Activated T-cell treated with anti-CD3 and anti-CD28 coated beads, Interleukin-2, amount 50 U/mL, for 72 hours (primary cell): ENCODE measurements around the gene ZNRF4. TPM values are rescaled to one million over a fixed set of nuclear protein-coding genes. Genes with fewer than 3 reads are reported as not detected.

ENCODE experiments used
- ATAC-seq, 2 donors: fragments of 150-1000 bp; cut with Tn5 transposase; replicated peaks in 1 of 2; 2 replicates each; pipeline ENCODE4 v1.10.0; 2021; ENCODE audit warnings: moderate library complexity in 2 of 2, mild to moderate bottlenecking in 1 of 2
- DNase-seq, 2 donors: peaks; one replicate each; pipeline ENCODE4 v3.0.0; 2021 to 2022; ENCODE audit warnings: mixed read lengths in 1 of 2
- H3K27ac Mint-ChIP-seq: one replicate; pipeline ENCODE4 v1.8.0; 2022; ENCODE audit warnings: mild to moderate bottlenecking, moderate library complexity, mixed read lengths
- H3K27me3 Mint-ChIP-seq: one replicate; pipeline ENCODE4 v1.8.0; 2022; ENCODE audit warnings: low read depth, mixed read lengths
- H3K36me3 Mint-ChIP-seq, 2 donors: one replicate each; pipeline ENCODE4 v1.8.0; 2022; ENCODE audit warnings: mixed read lengths in 2 of 2, mild to moderate bottlenecking in 1 of 2; ENCODE audit not compliant: insufficient read depth in 2 of 2
- H3K4me1 Mint-ChIP-seq: one replicate; pipeline ENCODE4 v1.8.0; 2022; ENCODE audit warnings: low read depth, mixed read lengths
- H3K4me3 Mint-ChIP-seq, 2 donors: one replicate each; pipeline ENCODE4 v1.8.0; 2022; ENCODE audit warnings: mild to moderate bottlenecking in 2 of 2, mixed read lengths in 2 of 2, moderate library complexity in 2 of 2
- H3K9me3 Mint-ChIP-seq, 2 donors: one replicate each; pipeline ENCODE4 v1.8.0; 2022; ENCODE audit warnings: mixed read lengths in 2 of 2
- total RNA-seq, 2 donors: library from RNA; stranded (reverse); gene quantifications; one replicate each; pipeline ENCODE4 v1.2.3, GENCODE V29; 2022

The ZNRF4 gene
- total RNA-seq, 2 donors from 2014 or later = not detected

DNA sequence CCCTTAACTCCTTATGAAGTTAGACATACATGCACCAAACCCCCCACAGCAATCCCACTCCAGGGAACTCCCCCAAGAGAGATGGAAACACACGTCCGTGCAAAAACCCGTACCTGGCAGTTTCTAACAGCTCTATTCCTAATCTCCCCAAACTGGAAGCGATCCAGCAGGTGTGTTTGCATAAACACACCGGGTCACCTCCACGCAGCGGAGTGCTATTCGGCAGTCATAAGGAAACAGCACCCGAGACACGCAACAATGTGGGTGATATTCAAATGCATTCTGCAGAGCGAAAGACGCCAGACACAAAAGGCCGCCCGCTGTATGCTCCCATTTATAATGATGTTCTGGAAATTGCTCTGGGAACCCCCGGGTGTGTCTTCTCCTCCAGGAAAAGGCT, 6.8 kb upstream of the ZNRF4 start:
- Mint-ChIP-seq H3K9me3 (no peaks in the 10 kb centered on the region), H3K27ac (no peak overlapping the region), H3K36me3 (no peaks in the 10 kb centered on the region), H3K27me3 (peaks cover 28% of the 10 kb centered on the region), H3K4me1 (no peaks in the 10 kb centered on the region), H3K4me3 (no peak overlapping the region)
- no peak for ATAC-seq
- no peak for DNase-seq

DNA sequence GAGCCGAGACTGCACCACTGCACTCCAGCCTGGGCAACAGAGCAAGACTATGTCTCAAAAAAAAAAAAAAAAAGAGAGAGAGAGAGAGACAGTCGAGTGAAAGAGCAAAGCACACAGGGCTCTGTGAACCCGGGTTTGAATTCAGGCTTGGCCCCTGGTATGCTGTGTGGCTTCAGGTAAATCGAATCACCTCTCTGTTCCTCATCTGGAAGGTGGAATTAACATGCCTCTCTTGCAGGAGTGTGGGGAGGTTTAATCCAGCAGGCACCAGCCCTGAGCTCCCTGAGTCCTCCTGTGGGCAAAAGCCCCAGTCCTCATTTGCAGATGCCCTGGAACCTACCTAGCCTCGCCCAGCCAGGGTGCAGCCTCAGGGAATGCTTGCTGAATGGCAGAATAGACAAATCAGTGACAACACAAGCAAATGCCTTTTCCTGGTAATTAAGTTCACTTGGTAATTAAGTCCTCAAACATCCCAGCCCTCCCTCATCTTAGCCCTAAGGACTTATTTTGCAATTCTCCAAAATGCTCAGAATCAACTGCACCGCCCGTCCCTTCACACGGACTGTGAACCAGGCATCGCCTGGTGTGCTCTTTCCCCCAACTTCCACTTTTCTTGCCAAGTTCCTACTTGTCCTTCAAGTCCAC, 4.6 kb upstream of the ZNRF4 start:
- H3K36me3 Mint-ChIP-seq = no peaks in the 10 kb centered on the region
- no peaks in the 10 kb centered on the region for H3K9me3 Mint-ChIP-seq
- no peaks in the 10 kb centered on the region for H3K4me1 Mint-ChIP-seq
- DNase-seq = no peak
- no peak for ATAC-seq
- H3K27ac Mint-ChIP-seq = no peak overlapping the region
- no peak overlapping the region for H3K4me3 Mint-ChIP-seq
- peaks cover 22% of the 10 kb centered on the region for H3K27me3 Mint-ChIP-seq

DNA sequence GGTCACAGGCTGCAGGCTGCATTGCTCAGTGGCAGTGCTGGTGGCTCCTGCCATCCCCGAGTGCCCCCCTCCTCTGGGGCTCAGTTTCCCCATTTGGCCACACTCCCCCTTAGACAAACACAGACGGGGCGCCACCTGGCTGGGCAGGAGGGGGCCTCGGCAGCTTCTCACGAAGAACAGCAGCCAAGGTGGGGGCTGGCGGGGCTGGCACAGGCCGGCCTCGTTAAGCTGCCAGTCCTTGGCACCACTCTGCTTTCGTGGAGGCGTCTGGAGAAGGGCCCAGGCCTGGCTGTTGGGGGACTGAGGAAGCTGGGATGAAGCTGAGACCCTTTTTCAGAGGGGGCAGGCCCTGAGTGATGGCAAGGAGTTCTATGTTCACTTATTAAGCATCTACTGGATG, 3.7 kb upstream of the ZNRF4 start:
- Mint-ChIP-seq H3K4me3 (no peak overlapping the region), H3K36me3 (no peaks in the 10 kb centered on the region), H3K27me3 (peaks cover 22% of the 10 kb centered on the region), H3K4me1 (no peaks in the 10 kb centered on the region), H3K9me3 (no peaks in the 10 kb centered on the region), H3K27ac (no peak overlapping the region)
- no peak for ATAC-seq
- DNase-seq = no peak

DNA sequence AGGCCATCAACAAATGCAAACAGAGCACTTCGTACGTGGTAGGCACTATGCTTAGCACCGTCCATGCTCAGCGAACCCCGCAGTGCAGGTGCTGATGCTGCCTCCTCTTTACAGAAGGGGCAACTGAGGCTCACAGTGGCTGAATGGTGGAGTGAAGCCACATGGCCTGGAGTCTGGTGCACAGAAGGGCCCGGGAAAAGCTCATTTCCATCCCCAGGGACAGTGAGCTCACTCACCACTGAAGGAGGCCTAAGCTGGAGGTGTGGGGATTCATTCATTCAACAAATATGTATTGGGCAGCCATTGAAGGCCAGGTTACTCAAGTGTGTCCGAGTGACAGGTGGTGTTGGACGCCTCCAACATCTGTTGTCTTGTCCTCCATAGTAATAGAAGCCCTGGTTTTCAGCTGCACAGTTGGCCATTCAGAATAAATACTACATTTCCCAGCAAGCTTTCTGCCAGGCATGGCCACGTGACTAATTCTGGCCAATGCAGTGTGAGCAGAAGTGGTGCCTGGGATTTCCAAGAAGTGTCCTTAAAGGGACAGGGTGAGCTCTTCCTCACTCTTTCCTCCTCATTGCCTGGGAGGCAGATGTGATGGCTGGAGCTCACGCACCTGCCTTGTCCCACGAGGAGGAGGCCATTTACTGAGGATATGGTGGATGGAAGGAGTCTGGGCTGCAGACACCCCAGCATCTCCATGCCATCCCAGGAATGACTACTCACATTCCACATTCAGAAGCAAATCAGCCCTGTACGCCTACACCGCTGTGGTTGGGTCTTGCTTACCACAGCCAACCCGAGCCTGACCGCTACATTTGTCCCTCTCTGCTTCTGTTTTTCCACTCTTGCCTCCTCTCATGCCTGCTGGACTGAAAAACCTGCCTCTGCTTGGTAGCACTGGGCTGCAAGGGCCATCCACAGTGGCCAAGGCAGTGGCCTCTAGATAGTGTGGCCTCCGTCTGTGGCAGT, 2.3 kb upstream of the ZNRF4 start:
- Mint-ChIP-seq H3K4me1 (no peaks in the 10 kb centered on the region), H3K27ac (no peak overlapping the region), H3K4me3 (no peak overlapping the region), H3K27me3 (peaks cover 19% of the 10 kb centered on the region), H3K36me3 (no peaks in the 10 kb centered on the region), H3K9me3 (no peaks in the 10 kb centered on the region)
- ATAC-seq (no peak), DNase-seq (no peak)

DNA sequence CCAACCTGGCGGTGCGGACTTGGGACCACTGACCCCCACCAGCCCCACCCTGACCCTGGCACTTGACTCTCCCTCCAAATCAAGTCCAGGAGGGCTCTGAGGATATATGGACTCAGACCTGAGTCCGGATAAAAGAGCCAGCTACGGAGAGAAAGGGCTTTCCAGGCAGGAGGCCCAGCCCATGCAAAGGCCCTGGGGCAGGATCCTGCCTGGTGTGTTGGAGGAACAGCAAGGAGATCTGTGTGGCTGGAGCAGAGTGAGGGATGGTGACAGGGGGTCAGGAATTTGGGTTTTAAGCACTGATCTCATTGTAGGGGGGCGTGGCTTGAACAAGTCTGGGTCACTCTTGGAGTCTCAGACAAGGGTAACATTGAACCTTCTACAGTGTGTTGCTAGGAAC, 474 bp upstream of the ZNRF4 start:
- Mint-ChIP-seq H3K4me1 (no peaks in the 10 kb centered on the region), H3K4me3 (no peak overlapping the region), H3K27ac (no peak overlapping the region), H3K9me3 (no peaks in the 10 kb centered on the region), H3K27me3 (peaks cover 6% of the 10 kb centered on the region), H3K36me3 (no peaks in the 10 kb centered on the region)
- no peak for DNase-seq
- ATAC-seq = no peak

DNA sequence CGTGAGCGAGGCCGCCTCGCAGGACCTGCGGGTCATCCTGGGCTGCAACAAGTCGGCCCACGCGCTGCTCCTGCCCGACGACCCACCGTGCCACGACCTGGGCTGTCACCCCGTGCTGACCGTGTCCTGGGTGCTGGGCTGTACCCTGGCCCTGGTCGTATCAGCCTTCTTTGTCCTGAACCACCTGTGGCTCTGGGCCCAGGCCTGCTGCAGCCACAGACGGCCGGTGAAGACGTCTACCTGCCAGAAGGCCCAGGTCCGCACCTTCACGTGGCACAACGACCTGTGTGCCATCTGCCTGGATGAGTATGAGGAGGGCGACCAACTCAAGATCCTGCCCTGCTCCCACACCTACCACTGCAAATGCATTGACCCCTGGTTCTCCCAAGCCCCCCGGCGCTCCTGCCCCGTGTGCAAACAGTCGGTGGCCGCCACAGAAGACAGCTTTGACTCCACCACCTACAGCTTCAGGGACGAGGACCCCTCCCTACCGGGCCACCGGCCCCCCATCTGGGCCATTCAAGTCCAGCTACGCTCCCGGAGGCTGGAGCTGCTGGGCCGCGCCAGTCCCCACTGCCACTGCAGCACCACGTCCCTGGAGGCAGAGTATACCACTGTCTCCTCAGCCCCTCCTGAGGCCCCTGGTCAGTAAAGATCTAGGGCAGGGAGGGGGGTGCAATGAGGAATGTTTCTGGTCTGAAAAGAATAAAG, 1.1 kb downstream of the ZNRF4 start:
- no peaks in the 10 kb centered on the region for H3K27me3 Mint-ChIP-seq
- H3K9me3 Mint-ChIP-seq = no peaks in the 10 kb centered on the region
- H3K4me1 Mint-ChIP-seq = no peaks in the 10 kb centered on the region
- ATAC-seq (no peak), DNase-seq (no peak)
- H3K4me3 Mint-ChIP-seq = no peak overlapping the region
- H3K36me3 Mint-ChIP-seq = no peaks in the 10 kb centered on the region
- H3K27ac Mint-ChIP-seq = no peak overlapping the region

DNA sequence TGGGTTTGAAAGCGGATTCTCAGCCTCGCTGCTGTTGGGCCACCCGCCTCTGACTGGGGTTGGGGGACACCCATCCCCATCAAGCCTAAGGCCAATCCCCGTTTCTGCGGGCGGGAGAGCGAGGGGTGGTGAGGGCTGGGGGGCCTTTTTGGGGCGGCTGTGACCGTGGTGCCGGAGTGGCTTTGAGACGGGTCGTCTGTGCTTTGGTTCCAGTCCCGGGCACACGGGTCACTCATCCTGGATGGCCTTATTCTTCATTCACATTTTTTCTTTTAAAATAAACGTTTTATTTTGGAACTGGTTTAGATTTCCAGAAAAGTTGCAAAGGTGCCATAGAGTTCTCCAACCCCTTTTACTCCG, 1.6 kb downstream of the ZNRF4 start:
- Mint-ChIP-seq H3K36me3 (no peaks in the 10 kb centered on the region), H3K9me3 (no peaks in the 10 kb centered on the region), H3K27ac (no peak overlapping the region), H3K27me3 (no peaks in the 10 kb centered on the region), H3K4me1 (no peaks in the 10 kb centered on the region), H3K4me3 (no peak overlapping the region)
- no peak for ATAC-seq
- no peak for DNase-seq

DNA sequence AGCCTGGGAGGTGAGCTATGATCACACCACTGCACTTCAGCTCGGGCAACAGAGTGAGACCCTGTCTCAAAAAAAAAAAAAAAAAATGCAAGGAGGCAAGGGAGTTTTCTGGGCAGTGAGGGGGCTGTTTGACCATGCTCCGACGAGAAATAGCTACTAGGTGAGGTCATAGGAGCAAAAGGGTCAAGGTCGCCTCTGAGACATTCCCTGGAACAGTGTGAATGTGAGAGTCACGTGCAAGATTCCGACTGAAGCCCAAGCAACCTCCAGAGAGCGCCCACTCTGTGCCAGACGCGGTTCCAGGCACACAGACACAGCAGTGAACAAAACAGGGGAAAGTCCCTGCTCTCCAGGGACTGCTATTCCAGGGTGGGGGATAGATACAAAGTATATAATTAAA, 2.5 kb downstream of the ZNRF4 start:
- H3K4me3 Mint-ChIP-seq = no peak overlapping the region
- no peak overlapping the region for H3K27ac Mint-ChIP-seq
- DNase-seq (no peak), ATAC-seq (no peak)
- no peaks in the 10 kb centered on the region for H3K27me3 Mint-ChIP-seq
- no peaks in the 10 kb centered on the region for H3K4me1 Mint-ChIP-seq
- no peaks in the 10 kb centered on the region for H3K36me3 Mint-ChIP-seq
- H3K9me3 Mint-ChIP-seq = no peaks in the 10 kb centered on the region

DNA sequence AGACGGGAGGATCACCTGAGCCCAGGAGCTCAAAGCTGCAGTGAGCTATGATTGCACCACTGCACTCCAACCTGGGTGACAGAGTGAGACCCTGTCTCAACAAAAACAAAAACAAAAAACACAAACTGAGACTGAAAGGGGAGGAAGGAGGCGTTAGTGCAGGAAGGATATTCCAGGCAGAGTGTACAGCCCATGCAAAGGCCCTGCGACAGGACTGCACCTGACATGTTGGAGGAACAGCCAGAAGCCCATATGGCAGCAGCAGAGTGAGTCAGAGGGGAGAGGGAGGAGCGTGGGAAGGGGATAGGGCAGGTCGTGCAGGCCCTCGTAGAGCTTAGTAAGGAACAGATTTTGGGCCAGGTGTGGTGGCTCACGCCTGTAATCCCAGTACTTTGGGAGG, 3.2 kb downstream of the ZNRF4 start:
- no peaks in the 10 kb centered on the region for H3K4me1 Mint-ChIP-seq
- H3K4me3 Mint-ChIP-seq = no peak overlapping the region
- H3K27me3 Mint-ChIP-seq = no peaks in the 10 kb centered on the region
- no peak overlapping the region for H3K27ac Mint-ChIP-seq
- ATAC-seq (no peak), DNase-seq (no peak)
- H3K9me3 Mint-ChIP-seq = no peaks in the 10 kb centered on the region
- H3K36me3 Mint-ChIP-seq = no peaks in the 10 kb centered on the region

DNA sequence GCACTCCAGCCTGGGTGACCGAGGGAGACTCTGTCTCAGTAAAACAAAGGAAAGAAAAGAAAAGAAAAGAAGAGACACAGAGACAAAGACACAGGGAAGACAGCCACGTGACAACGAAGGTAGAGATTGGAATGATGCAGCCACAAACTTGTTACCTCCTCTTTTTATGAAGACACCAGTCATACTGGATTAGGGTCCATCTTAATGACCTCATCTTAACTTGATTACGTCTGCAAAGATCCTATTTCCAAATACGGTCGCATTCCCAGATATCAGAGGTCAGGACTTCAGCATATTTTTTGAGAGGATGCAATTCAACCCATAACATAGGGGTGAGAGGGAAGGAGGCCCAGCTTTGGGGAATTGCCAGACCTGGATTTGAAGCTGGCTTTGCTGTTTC, 4.1 kb downstream of the ZNRF4 start:
- Mint-ChIP-seq H3K9me3 (no peaks in the 10 kb centered on the region), H3K4me1 (no peaks in the 10 kb centered on the region), H3K4me3 (no peak overlapping the region), H3K27me3 (peaks cover 6% of the 10 kb centered on the region), H3K36me3 (no peaks in the 10 kb centered on the region), H3K27ac (no peak overlapping the region)
- DNase-seq = no peak
- no peak for ATAC-seq

DNA sequence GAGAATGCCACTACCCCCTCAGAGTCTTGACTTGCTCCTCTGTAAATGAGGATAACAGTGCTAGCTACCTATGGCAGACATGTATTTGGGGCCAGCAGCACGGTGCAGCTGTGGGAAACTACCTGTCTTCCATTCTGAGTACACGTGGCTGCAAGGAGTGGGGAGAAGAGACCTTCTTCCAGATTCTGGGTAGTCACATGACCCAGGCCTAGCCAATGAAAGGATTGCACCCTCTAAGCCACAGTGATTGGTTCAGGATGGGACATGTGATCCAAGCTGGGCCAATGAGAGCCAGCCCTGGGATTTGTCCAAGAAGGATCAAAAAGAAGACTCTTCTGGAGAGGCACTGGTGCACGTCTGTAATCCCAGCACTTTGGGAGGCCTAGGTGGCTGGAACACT, 5.5 kb downstream of the ZNRF4 start:
- Mint-ChIP-seq H3K9me3 (no peaks in the 10 kb centered on the region), H3K27me3 (peaks cover 6% of the 10 kb centered on the region), H3K27ac (no peak overlapping the region), H3K4me3 (no peak overlapping the region), H3K36me3 (no peaks in the 10 kb centered on the region), H3K4me1 (no peaks in the 10 kb centered on the region)
- DNase-seq = no peak
- no peak for ATAC-seq

DNA sequence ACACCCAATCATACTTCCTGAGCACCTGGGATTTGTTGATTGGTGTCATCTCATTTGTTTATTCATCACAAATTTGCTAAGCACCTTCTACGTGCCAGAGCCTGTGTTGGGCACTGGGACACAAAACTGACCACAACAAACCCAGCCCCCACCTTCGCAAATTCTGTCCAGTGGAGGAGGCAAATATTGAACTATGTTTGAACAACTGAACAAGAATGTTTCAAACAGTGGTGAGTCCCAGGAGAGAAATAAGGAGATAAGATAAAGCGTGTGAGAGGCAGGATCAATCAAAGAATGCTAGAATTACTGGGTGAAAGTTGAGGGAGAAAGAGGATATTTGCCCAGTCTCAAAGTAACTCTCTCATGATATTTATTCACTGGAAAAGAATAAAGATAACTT, 8.7 kb downstream of the ZNRF4 start:
- no peak for ATAC-seq
- H3K27me3 Mint-ChIP-seq = peaks cover 12% of the 10 kb centered on the region
- H3K27ac Mint-ChIP-seq = no peak overlapping the region
- no peak for DNase-seq
- no peak overlapping the region for H3K4me3 Mint-ChIP-seq
- no peaks in the 10 kb centered on the region for H3K4me1 Mint-ChIP-seq
- no peaks in the 10 kb centered on the region for H3K9me3 Mint-ChIP-seq
- H3K36me3 Mint-ChIP-seq = no peaks in the 10 kb centered on the region

DNA sequence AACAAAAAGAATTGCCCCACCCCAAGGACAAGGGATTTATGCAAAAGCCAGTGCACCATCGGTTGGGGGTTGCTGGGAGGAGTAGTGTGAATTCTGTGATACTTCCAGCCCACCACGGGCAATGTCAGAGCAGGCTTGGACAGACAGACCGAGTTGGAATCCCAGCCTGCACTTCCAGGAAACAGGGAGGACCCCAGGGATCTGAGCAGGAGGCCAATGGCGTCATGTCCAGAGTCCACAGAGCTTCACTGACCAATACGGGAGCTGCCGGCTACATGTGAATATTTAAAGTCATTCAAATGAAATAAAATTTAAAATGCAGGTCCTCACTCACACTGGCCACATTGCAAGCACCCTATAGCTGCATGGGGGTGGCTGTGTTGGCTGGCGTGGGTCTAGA, 10.9 kb downstream of the ZNRF4 start:
- H3K9me3 Mint-ChIP-seq = no peaks in the 10 kb centered on the region
- no peaks in the 10 kb centered on the region for H3K36me3 Mint-ChIP-seq
- no peak overlapping the region for H3K4me3 Mint-ChIP-seq
- H3K27ac Mint-ChIP-seq = no peak overlapping the region
- no peak for DNase-seq
- H3K4me1 Mint-ChIP-seq = no peaks in the 10 kb centered on the region
- H3K27me3 Mint-ChIP-seq = peaks cover 12% of the 10 kb centered on the region
- no peak for ATAC-seq
